Heart right ventricle (tissue), 16 donors: ENCODE data around the gene C16orf82. TPM values are rescaled to one million over a fixed set of nuclear protein-coding genes. Genes with fewer than 3 reads are reported as not detected.

Source experiments
- ATAC-seq, 8 donors: fragments of 200-7000 bp; cut with Tn5 transposase; one replicate each; pipeline ENCODE4 v1.9.1; 2020; ENCODE audit warnings: mild to moderate bottlenecking in 8 of 8, moderate library complexity in 8 of 8, moderate number of reproducible peaks in 1 of 8
- DNase-seq, 2 donors: peaks; one replicate each; pipeline ENCODE4 v3.0.0-alpha.2; 2020
- H3K27ac ChIP-seq, 10 donors: fragments of 200-600 bp; sonication (generic) in 2 of 10; one replicate each; pipeline versions ENCODE4 v1.5.0 to v1.8.0; 2020 to 2022; ENCODE audit warnings: mild to moderate bottlenecking in 3 of 10
- H3K27me3 ChIP-seq, 7 donors: fragments of 200-600 bp; one replicate each; pipeline ENCODE4 v1.8.0; 2021 to 2022; ENCODE audit warnings: mild to moderate bottlenecking in 2 of 7
- H3K36me3 ChIP-seq, 9 donors: fragments of 200-600 bp; sonication (generic) in 1 of 9; one replicate each; pipeline versions ENCODE4 v1.5.0 to v1.8.0; 2020 to 2022; ENCODE audit warnings: mild to moderate bottlenecking in 2 of 9
- H3K4me1 ChIP-seq, 9 donors: fragments of 200-600 bp; sonication (generic) in 1 of 9; one replicate each; pipeline versions ENCODE4 v1.5.0 to v1.8.0; 2020 to 2022; ENCODE audit warnings: mild to moderate bottlenecking in 4 of 9
- H3K4me3 ChIP-seq, 10 donors: fragments of 200-600 bp; sonication (generic) in 2 of 10; one replicate each; pipeline versions ENCODE4 v1.5.0 to v1.8.0; 2020 to 2022; ENCODE audit warnings: mild to moderate bottlenecking in 7 of 10, moderate library complexity in 2 of 10
- H3K9me3 ChIP-seq, 11 donors: fragments of 200-600 bp in 10 of 11; sonication (generic) in 2 of 11; one replicate each; pipeline versions ENCODE4 v1.5.0 to v1.8.0; 2013 to 2022; ENCODE audit warnings: mild to moderate bottlenecking in 2 of 11, control low read depth in 1 of 11, moderate library complexity in 1 of 11
- WGBS, 2 donors: extraction: QIAGEN DNeasy Blood & Tissue Kit; methylation state at CpG; one replicate each; pipeline ENCODE4 v1.1.7; 2013; ENCODE audit warnings: inconsistent platforms in 1 of 2; 5-methylcytosine and 5-hydroxymethylcytosine counted together
- intact Hi-C, 10 donors: fragments of 100-400 bp; cut with DNase I; formaldehyde crosslinking; loops; one replicate each; pipeline versions ENCODE4 v1.11.1 to v1.14.2; 2022
- polyA plus RNA-seq, 2 donors: library from polyadenylated mRNA; stranded (reverse); fragments of 200-250 nt; gene quantifications; one replicate each; pipeline ENCODE4 v1.2.3, GENCODE V29; 2013
- total RNA-seq, 10 donors: library from RNA; stranded (reverse); fragmentation: NEBNext Ultra II Directional in 3 of 10; extraction: Animal tissue kit (Norgen Biotek cat#: 25700) in 3 of 10; gene quantifications; one replicate each; pipeline versions ENCODE4 v1.2.1 to v1.2.4, GENCODE V29; 2021 to 2023
- TF ChIP-seq, protein P1 (sequence below), 9 donors: fragments of 200-600 bp; sonication (generic) in 2 of 9; IDR thresholded peaks; one replicate each; pipeline versions ENCODE4 v1.5.0 to v1.8.0; 2021 to 2022; ENCODE audit warnings: antibody characterized with exemption in 9 of 9, mild to moderate bottlenecking in 5 of 9, moderate library complexity in 1 of 9
- donor health status: Arrhythmogenic right ventricular cardiomyopathy.
- donor health status: ischemic (EF 13 %, LVEDD 7.1; RV severe dilation, severe dysfunction).
- donor health status: healthy with polysubstance abuse.
- donor health status: DM: no; HTN: yes; CAD: no.
- donor health status: DM: no; HTN: no; CAD: no.
- donor health status: ischemic (EF 25% LVEDD 6.9; RV normal size, moderate dysfunction).
- donor health status: ischemic (EF 25% LVEDD 5.7; RV mildly dilated, moderate dysfunction).
- donor health status: healthy.
- donor health status: DM: yes; HTN: yes; CAD: no.
- donor health status: Ischemic cardiomyopathy.
- donor health status: ischemic (EF 35%, LVEDD 5.7; RV mildly dilated, moderate dysfunction).
- donor health status: nonischemic (EF 11% LVEDD 7.7; RV severe dilation, severe dysfunction).
- donor health status: DM: yes; HTN: yes; CAD: no.
- donor health status: PGD.
- donor health status: ischemic (EF 29% LVEDD 5.4; RV normal size, mild dysfunction).
- donor health status: nonischemic (EF 23%, LVEDD 6.1; RV moderate dilation, normal function).

The C16orf82 gene
- total and polyA plus RNA-seq, 12 donors, result not detected

- intact Hi-C loops, result loop anchor here in 1 of 10 donors (10.0 kb wide), 1 partner anchor 57 kb away; no protein-coding TSS in a partner anchor
- H3K4me3 ChIP-seq, result no peak overlapping the region
- peaks cover 0 to 2% (median 0%) of the 10 kb centered on the region in 11 donors for H3K9me3 ChIP-seq
- peaks cover 0 to 8% (median 0%) of the 10 kb centered on the region in 7 donors for H3K27me3 ChIP-seq
- 64 to 69% methylated on average over 7 of the region's 7 CpGs for WGBS, 2 donors
- H3K4me1 ChIP-seq, result no peaks in the 10 kb centered on the region
- H3K27ac ChIP-seq, result no peak overlapping the region
- DNase-seq (no peak), ATAC-seq (no peak)
- no peaks in the 10 kb centered on the region for H3K36me3 ChIP-seq
- TF ChIP-seq, protein P1, sequence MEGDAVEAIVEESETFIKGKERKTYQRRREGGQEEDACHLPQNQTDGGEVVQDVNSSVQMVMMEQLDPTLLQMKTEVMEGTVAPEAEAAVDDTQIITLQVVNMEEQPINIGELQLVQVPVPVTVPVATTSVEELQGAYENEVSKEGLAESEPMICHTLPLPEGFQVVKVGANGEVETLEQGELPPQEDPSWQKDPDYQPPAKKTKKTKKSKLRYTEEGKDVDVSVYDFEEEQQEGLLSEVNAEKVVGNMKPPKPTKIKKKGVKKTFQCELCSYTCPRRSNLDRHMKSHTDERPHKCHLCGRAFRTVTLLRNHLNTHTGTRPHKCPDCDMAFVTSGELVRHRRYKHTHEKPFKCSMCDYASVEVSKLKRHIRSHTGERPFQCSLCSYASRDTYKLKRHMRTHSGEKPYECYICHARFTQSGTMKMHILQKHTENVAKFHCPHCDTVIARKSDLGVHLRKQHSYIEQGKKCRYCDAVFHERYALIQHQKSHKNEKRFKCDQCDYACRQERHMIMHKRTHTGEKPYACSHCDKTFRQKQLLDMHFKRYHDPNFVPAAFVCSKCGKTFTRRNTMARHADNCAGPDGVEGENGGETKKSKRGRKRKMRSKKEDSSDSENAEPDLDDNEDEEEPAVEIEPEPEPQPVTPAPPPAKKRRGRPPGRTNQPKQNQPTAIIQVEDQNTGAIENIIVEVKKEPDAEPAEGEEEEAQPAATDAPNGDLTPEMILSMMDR (IDR thresholded peaks at IDR 0.05), result no peak
Measured at GRCh38 chr16:27027971-27028370, 38.8 kb upstream of the C16orf82 start.

DNA sequence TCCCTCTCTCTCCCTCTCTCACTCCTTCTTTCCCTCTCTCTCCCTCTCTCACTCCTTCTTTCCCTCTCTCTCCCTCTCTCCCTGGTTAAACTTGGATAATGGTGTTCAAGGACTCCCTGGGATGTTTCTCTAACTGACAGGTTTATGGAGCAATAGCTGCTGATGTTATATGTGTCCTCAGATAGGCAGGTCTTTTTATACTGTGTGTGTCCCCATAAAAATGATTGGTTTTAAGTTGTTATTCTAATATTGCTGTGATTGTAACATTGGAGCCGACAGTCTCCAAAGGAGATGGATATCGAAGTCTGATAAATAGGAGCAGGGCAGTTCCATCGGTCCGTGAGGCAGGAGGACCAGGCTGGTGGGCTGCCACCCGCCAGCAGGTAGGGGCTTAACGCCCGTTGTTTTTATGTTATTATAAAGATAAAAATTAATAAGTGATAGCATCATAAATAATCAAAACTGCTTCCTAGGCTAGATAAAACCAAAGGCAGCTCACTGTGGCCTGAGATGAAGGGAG, 38.1 kb upstream of the C16orf82 start:
- H3K4me1 ChIP-seq, result no peaks in the 10 kb centered on the region
- no peaks in the 10 kb centered on the region for H3K9me3 ChIP-seq
- H3K36me3 ChIP-seq, result no peaks in the 10 kb centered on the region
- H3K27me3 ChIP-seq, result peaks cover 0 to 8% (median 0%) of the 10 kb centered on the region in 7 donors
- intact Hi-C loops, result loop anchor here in 1 of 10 donors (10.0 kb wide), 1 partner anchor 56 kb away; no protein-coding TSS in a partner anchor
- 84% methylated on average over 7 of the region's 7 CpGs for WGBS, 2 donors
- DNase-seq, result no peak
- no peak overlapping the region for H3K4me3 ChIP-seq
- ATAC-seq, result no peak
- no peak overlapping the region for H3K27ac ChIP-seq
- TF ChIP-seq, protein P1 (IDR thresholded peaks at IDR 0.05), result no peak

DNA sequence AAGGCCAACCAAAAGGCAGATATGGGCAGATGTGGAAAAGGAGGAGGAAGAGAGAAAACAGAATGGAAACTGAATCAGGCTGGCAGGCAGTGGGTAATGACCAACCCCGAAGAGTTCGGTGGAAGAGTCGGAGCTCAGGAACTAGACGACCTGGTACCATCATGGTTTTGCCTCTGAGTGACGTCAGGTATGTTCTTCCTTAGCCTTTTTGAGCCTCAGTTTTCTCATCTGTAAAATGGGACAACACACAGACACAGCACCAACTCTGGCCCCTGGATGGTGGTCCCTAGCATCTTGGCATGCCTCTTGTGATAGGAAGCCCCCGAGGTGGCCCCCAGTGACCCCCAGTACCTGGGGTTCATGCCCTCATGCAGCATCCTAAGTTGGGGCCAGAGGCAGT, 37.2 kb upstream of the C16orf82 start:
- 78 to 85% methylated on average over 6 of the region's 6 CpGs for WGBS, 2 donors
- H3K36me3 ChIP-seq, result no peaks in the 10 kb centered on the region
- intact Hi-C loops, result loop anchor here in 1 of 10 donors (10.0 kb wide), 1 partner anchor 55 kb away; no protein-coding TSS in a partner anchor

GRCh38 chr16:27033281-27033979, 33.3 kb upstream of the C16orf82 start:
- Histone ChIP-seq H3K9me3 (peaks cover 0 to 9% (median 0%) of the 10 kb centered on the region in 11 donors), H3K4me1 (no peaks in the 10 kb centered on the region), H3K4me3 (no peak overlapping the region), H3K36me3 (no peaks in the 10 kb centered on the region), H3K27ac (no peak overlapping the region), H3K27me3 (peaks cover 0 to 14% (median 0%) of the 10 kb centered on the region in 7 donors)
- intact Hi-C loops, result no loop called here
- no peak for ATAC-seq
- DNase-seq, result no peak
- TF ChIP-seq, protein P1 (IDR thresholded peaks at IDR 0.05), result no peak
- WGBS, 2 donors, result 88 to 90% methylated on average over 12 of the region's 12 CpGs

More for the DNA sequence above, 37.2 kb upstream of the C16orf82 start:
- Histone ChIP-seq H3K27ac (no peak overlapping the region), H3K9me3 (no peaks in the 10 kb centered on the region), H3K4me3 (no peak overlapping the region), H3K27me3 (peaks cover 0 to 4% (median 0%) of the 10 kb centered on the region in 7 donors), H3K4me1 (no peaks in the 10 kb centered on the region)
- TF ChIP-seq, protein P1 (IDR thresholded peaks at IDR 0.05), result no peak
- DNase-seq (no peak), ATAC-seq (no peak)
